K562 (cell line): ENCODE measurements around the gene WASF2. TPM values are rescaled to one million over a fixed set of nuclear protein-coding genes. Genes with fewer than 3 reads are reported as not detected.
A peak's percentile ranks its signal among the peaks of the same experiment; 100 is the strongest.

Experiments
- CC2D1A ChIP-seq: fragments of 450-650 bp; IDR thresholded peaks from 2 replicates; pipeline ENCODE4 v1.6.1; 2017; ENCODE audit warnings: mild to moderate bottlenecking
- CXXC5 ChIP-seq: fragments of 250-450 bp; sonication (Bioruptor Pico); IDR thresholded peaks from 2 replicates; pipeline ENCODE4 v1.8.0; 2022; ENCODE audit warnings: inconsistent platforms, mild to moderate bottlenecking, moderate library complexity
- DPF2 ChIP-seq: fragments of 450-650 bp; IDR thresholded peaks from 2 replicates; pipeline ENCODE4 v1.6.1; 2016
- EGR1 ChIP-seq: fragments of 450-650 bp; conservative IDR thresholded peaks from 2 replicates; pipeline ENCODE4 v1.6.1; 2017; ENCODE audit warnings: mild to moderate bottlenecking
- FOXP1 ChIP-seq: sonication (generic); formaldehyde crosslinking; IDR thresholded peaks from 2 replicates; pipeline ENCODE4 v1.8.0; 2022; ENCODE audit warnings: mild to moderate bottlenecking, missing genetic modification reagents
- JUND ChIP-seq, 2 experiments: IDR thresholded peaks; 2 replicates in 1 of 2; 3 replicates in 1 of 2; pipeline ENCODE4 v1.6.1; 2011; ENCODE audit warnings: borderline replicate concordance in 2 of 2, low read depth in 2 of 2, low read length in 2 of 2, improper control_type of control experiment in 1 of 2, missing biosample characterization in 1 of 2, missing genetic modification characterization in 1 of 2, missing genetic modification reagents in 1 of 2
- NR2F6 ChIP-seq: fragments of 450-650 bp; formaldehyde crosslinking; IDR thresholded peaks from 2 replicates; pipeline ENCODE4 v1.4.0; 2020; ENCODE audit warnings: mild to moderate bottlenecking
- PHF8 ChIP-seq: fragments of 200-600 bp; sonication (generic); IDR thresholded peaks from 2 replicates; pipeline ENCODE4 v1.6.1; 2012; ENCODE audit warnings: mixed run types, mild to moderate bottlenecking, inconsistent platforms, low read length, moderate library complexity, borderline replicate concordance
- RAD21 ChIP-seq, 2 experiments: fragments of 250-450 bp in 1 of 2; fragments of 450-650 bp in 1 of 2; sonication (Bioruptor Pico) in 1 of 2; formaldehyde crosslinking in 1 of 2; IDR thresholded peaks in 1 of 2; conservative IDR thresholded peaks in 1 of 2; 2 replicates each; pipeline versions ENCODE4 v1.4.0 to v1.8.0; 2020 to 2022; ENCODE audit warnings: mild to moderate bottlenecking in 2 of 2, moderate library complexity in 1 of 2
- RCOR1 ChIP-seq, 2 experiments: IDR thresholded peaks; 2 replicates each; pipeline ENCODE4 v1.6.1; 2012; ENCODE audit warnings: low read depth in 2 of 2, low read length in 2 of 2, borderline replicate concordance in 1 of 2, improper control_type of control experiment in 1 of 2
- STAT6 ChIP-seq: sonication (generic); formaldehyde crosslinking; IDR thresholded peaks from 2 replicates; pipeline ENCODE4 v1.8.1; 2023; ENCODE audit warnings: mild to moderate bottlenecking, missing genetic modification reagents
- ZBTB7A ChIP-seq: IDR thresholded peaks from 2 replicates; pipeline ENCODE4 v1.6.1; 2011; ENCODE audit warnings: low read depth, mild to moderate bottlenecking, low read length, moderate library complexity, borderline replicate concordance; ENCODE audit not compliant: control insufficient read depth
- ZNF398 ChIP-seq: fragments of 250-450 bp; sonication (Bioruptor Pico); IDR thresholded peaks from 2 replicates; pipeline ENCODE4 v1.8.0; 2021; ENCODE audit warnings: moderate library complexity, mild to moderate bottlenecking, inconsistent platforms
- ZNF695 ChIP-seq: fragments of 450-650 bp; formaldehyde crosslinking; IDR thresholded peaks from 2 replicates; pipeline ENCODE4 v1.4.0; 2020; ENCODE audit warnings: mild to moderate bottlenecking, moderate library complexity
- polyA plus RNA-seq, 8 experiments: library from polyadenylated mRNA; depleted of rRNA in 4 of 8; stranded (reverse) in 5 of 8; unstranded in 3 of 8; fragments of >200 nt; fragmentation: Nextera tagmentation in 2 of 8; fragmentation: Illumina TruSeq in 1 of 8; extraction: Ambion mirVana in 2 of 8; extraction: Trizol in 1 of 8; gene quantifications; 2 replicates each; pipeline versions ENCODE4 v1.2.1 to v1.2.3, GENCODE V29; 2011 to 2014; ENCODE audit warnings: inconsistent platforms in 1 of 8, missing spikeins in 1 of 8
- total RNA-seq, 7 experiments: library from RNA; depleted of rRNA in 6 of 7; stranded (reverse); fragments of >200 nt in 6 of 7; fragmentation: Illumina TruSeq in 2 of 7; extraction: Trizol in 2 of 7; gene quantifications; 2 replicates each; pipeline versions ENCODE4 v1.2.1 to v1.2.3, GENCODE V29; 2011 to 2021; ENCODE audit warnings: low replicate concordance in 1 of 7
- TF ChIP-seq, protein P1 (sequence below), 2 experiments: fragments of 450-650 bp in 1 of 2; sonication (generic) in 1 of 2; formaldehyde crosslinking; conservative IDR thresholded peaks; 2 replicates each; pipeline versions ENCODE4 v1.4.0 to v1.8.1; 2020 to 2022; ENCODE audit warnings: mild to moderate bottlenecking in 1 of 2, missing genetic modification reagents in 1 of 2
- TF ChIP-seq, protein P2 (sequence below), 3 experiments: fragments of 200-800 bp in 1 of 3; fragments of 250-450 bp in 1 of 3; fragments of 450-650 bp in 1 of 3; sonication (Bioruptor Pico) in 1 of 3; sonication (Bioruptor generic) in 1 of 3; formaldehyde crosslinking in 1 of 3; IDR thresholded peaks; 2 replicates each; pipeline versions ENCODE4 v1.6.1 to v1.8.0; 2016 to 2022; ENCODE audit warnings: mild to moderate bottlenecking in 2 of 3, missing genetic modification characterization in 2 of 3, missing compliant biosample characterization in 1 of 3, moderate library complexity in 1 of 3

Gene WASF2
- total and polyA plus RNA-seq, 9 of the 15 experiments (the other 6 are each of a cell fraction or from before 2014, with no cell fraction given): 8.2 to 163 (median 31.2) TPM

DNA sequence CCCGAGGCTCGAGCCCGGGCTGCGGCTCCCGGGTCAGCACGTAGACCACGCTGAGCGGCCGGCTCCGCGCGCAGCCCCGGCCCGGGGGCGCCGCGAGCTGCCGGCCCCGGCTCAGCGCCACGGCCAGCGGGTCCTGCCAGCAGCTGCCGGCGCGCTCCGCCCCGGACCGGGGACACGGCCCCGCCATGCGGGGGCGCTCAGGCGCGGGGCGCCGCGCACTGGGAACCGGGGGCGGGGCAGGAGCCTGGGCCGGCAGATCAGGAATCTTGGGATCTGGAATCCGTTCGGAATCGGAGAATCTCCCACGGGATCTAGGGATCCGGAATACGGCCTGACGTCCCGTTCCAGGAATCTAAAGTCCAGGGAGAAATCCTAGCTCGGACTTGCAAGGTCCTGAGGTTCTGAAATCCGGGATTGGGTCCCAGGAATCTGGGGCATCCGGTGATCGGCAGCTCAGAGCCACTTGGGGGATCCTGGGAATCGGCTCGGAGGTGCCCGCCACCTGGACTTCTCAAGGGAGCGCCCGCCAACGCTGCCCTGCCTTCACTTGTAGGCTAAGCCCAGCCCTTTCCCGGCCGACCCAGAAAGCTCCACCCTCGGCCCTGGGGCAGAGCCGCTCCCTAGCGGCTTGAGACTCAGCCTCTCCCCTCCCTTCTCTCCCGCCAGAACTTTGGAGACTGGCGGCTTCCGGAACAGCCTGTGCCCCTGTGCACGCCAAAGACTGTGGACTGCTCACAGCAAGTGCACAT lies 123.4 kb downstream of the WASF2 start, which contains the start of gene MAP3K6 (continued):
- TF ChIP-seq, protein P1, sequence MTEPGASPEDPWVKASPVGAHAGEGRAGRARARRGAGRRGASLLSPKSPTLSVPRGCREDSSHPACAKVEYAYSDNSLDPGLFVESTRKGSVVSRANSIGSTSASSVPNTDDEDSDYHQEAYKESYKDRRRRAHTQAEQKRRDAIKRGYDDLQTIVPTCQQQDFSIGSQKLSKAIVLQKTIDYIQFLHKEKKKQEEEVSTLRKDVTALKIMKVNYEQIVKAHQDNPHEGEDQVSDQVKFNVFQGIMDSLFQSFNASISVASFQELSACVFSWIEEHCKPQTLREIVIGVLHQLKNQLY (CRISPR knock-in tag; conservative IDR thresholded peaks at IDR 0.05): 0 out of 4 replicates have a peak, but pooled peaks of 1 of the 2 experiments have one; percentile 5
- no peak for TF ChIP-seq ZNF695 (CRISPR knock-in tag)
- peak; percentile 14; the same call in 1 of the 2 replicates for TF ChIP-seq ZBTB7A
- no peak; the same call in 1 of the 2 replicates for TF ChIP-seq JUND (IDR thresholded peaks at IDR 0.05; ENCODE audit: borderline replicate concordance, low read depth, low read length)
- peak; percentile 9; the same call in 1 of the 3 replicates for TF ChIP-seq JUND (tag; IDR thresholded peaks at IDR 0.05; ENCODE audit: borderline replicate concordance, low read depth, low read length)
- peak; percentile 64; the same call in 1 of the 2 replicates for TF ChIP-seq STAT6
- TF ChIP-seq RCOR1 (IDR thresholded peaks at IDR 0.05; ENCODE audit: borderline replicate concordance in 1 of 2, low read depth in 2 of 2, low read length in 2 of 2): no peak; a peak in 2 of 4 replicates
- peak; percentile 94 for TF ChIP-seq CXXC5 (CRISPR knock-in tag)
- TF ChIP-seq, protein P2, sequence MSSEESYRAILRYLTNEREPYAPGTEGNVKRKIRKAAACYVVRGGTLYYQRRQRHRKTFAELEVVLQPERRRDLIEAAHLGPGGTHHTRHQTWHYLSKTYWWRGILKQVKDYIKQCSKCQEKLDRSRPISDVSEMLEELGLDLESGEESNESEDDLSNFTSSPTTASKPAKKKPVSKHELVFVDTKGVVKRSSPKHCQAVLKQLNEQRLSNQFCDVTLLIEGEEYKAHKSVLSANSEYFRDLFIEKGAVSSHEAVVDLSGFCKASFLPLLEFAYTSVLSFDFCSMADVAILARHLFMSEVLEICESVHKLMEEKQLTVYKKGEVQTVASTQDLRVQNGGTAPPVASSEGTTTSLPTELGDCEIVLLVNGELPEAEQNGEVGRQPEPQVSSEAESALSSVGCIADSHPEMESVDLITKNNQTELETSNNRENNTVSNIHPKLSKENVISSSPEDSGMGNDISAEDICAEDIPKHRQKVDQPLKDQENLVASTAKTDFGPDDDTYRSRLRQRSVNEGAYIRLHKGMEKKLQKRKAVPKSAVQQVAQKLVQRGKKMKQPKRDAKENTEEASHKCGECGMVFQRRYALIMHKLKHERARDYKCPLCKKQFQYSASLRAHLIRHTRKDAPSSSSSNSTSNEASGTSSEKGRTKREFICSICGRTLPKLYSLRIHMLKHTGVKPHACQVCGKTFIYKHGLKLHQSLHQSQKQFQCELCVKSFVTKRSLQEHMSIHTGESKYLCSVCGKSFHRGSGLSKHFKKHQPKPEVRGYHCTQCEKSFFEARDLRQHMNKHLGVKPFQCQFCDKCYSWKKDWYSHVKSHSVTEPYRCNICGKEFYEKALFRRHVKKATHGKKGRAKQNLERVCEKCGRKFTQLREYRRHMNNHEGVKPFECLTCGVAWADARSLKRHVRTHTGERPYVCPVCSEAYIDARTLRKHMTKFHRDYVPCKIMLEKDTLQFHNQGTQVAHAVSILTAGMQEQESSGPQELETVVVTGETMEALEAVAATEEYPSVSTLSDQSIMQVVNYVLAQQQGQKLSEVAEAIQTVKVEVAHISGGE (CRISPR knock-in tag; IDR thresholded peaks at IDR 0.05): peak in 1 of 3 experiments; percentile 72; a peak in 1 of 6 replicates
- peak; percentile 74 for TF ChIP-seq CC2D1A
- peak in 1 of 2 experiments; percentile 45; a peak in 2 of 4 replicates for TF ChIP-seq RAD21 (CRISPR knock-in tag; conservative IDR thresholded peaks at IDR 0.05 in 1 of 2, IDR thresholded peaks at IDR 0.05 in 1 of 2)
- peak; percentile 86; the same call in 1 of the 2 replicates for TF ChIP-seq PHF8
- no peak for TF ChIP-seq NR2F6 (CRISPR knock-in tag)
- 0 out of 2 replicates have a peak, but pooled peaks have one; percentile 31 for TF ChIP-seq FOXP1
- TF ChIP-seq ZNF398 (CRISPR knock-in tag): no peak
- 0 out of 2 replicates have a peak, but pooled peaks have one; percentile 27 for TF ChIP-seq DPF2
- peak; percentile 63 for TF ChIP-seq EGR1
